Panc1 (cell line): ENCODE measurements around the gene CHST10. TPM values are rescaled to one million over a fixed set of nuclear protein-coding genes. Genes with fewer than 3 reads are reported as not detected.

Source experiments
- ATAC-seq: fragments of 200-7000 bp; cut with Tn5 transposase; 2 replicates; pipeline ENCODE4 v1.9.1; 2020; ENCODE audit warnings: mild to moderate bottlenecking, moderate library complexity
- BruUV-seq: library from RNA; stranded (reverse); fragments of 400-500 nt; replicated peaks from 2 replicates; lab custom pipeline; 2021; lab: Mats Ljungman, UMichigan
- CTCF ChIA-PET: fragments of 300-600 bp; sonication (Branson Sonifier 250); formaldehyde crosslinking; loops from one replicate; lab custom pipeline; 2022; ENCODE audit warnings: antibody characterized with exemption; lab: Charles Lee
- POLR2A ChIA-PET: fragments of 300-600 bp; sonication (Branson Sonifier 250); formaldehyde crosslinking; loops from one replicate; lab custom pipeline; 2022; ENCODE audit warnings: antibody characterized with exemption; lab: Charles Lee
- DNase-seq: peaks from one replicate; pipeline ENCODE4 v3.0.0-alpha.2; 2010; ENCODE audit warnings: low read depth, low spot score
- H3K27ac ChIP-seq: 2 replicates; pipeline ENCODE4 v1.5.1; 2011; ENCODE audit warnings: mild to moderate bottlenecking, low read length, inconsistent platforms
- H3K27me3 ChIP-seq: fragments of 200-500 bp; sonication (Bioruptor generic); 2 replicates; pipeline ENCODE4 v1.6.0; 2014; ENCODE audit warnings: low read length, inconsistent platforms; ENCODE audit not compliant: control insufficient read depth, insufficient read depth
- H3K36me3 ChIP-seq: fragments of 200-500 bp; sonication (Bioruptor generic); 2 replicates; pipeline ENCODE4 v1.5.1; 2014; ENCODE audit warnings: inconsistent platforms, mild to moderate bottlenecking, low read length, moderate library complexity; ENCODE audit not compliant: control insufficient read depth, insufficient read depth
- H3K4me1 ChIP-seq: 2 replicates; pipeline ENCODE4 v1.5.1; 2011; ENCODE audit warnings: inconsistent platforms, mild to moderate bottlenecking, low read length, moderate library complexity; ENCODE audit not compliant: control insufficient read depth, insufficient read depth
- H3K4me3 ChIP-seq, 2 experiments: 2 replicates each; pipeline ENCODE4 v1.5.1; 2011 to 2012; ENCODE audit warnings: low read depth in 2 of 2, low read length in 2 of 2, mild to moderate bottlenecking in 2 of 2, inconsistent platforms in 1 of 2, moderate library complexity in 1 of 2
- H3K9me3 ChIP-seq: fragments of 200-500 bp; sonication (Bioruptor generic); 2 replicates; pipeline ENCODE4 v1.5.1; 2014; ENCODE audit warnings: low read depth, mild to moderate bottlenecking, inconsistent platforms, low read length, moderate library complexity; ENCODE audit not compliant: control insufficient read depth, insufficient read depth
- POLR2AphosphoS5 ChIP-seq: IDR thresholded peaks from 2 replicates; pipeline ENCODE4 v1.6.1; 2012; ENCODE audit warnings: mild to moderate bottlenecking, low read depth, low read length, moderate library complexity
- SIN3A ChIP-seq: IDR thresholded peaks from 2 replicates; pipeline ENCODE4 v1.6.1; 2012; ENCODE audit warnings: low read depth, mild to moderate bottlenecking, low read length, moderate library complexity, borderline replicate concordance; ENCODE audit not compliant: insufficient read depth
- TCF7L2 ChIP-seq: IDR thresholded peaks from 2 replicates; pipeline ENCODE4 v1.6.1; 2011; ENCODE audit warnings: mild to moderate bottlenecking, low read depth, low read length, inconsistent platforms
- in situ Hi-C: cut with HindIII; loops from 2 replicates; pipeline ENCODE4 v1.10.0; 2016; ENCODE audit warnings: low sequenced_read_pairs, low pct_unique_long_range_greater_than_20kb
- intact Hi-C: fragments of 100-400 bp; cut with micrococcal nuclease; formaldehyde crosslinking; loops from one replicate; pipeline ENCODE4 v1.10.0; 2022; ENCODE audit not compliant: unreplicated experiment
- total RNA-seq: library from RNA; stranded (reverse); gene quantifications from one replicate; pipeline ENCODE4 v1.2.1, GENCODE V29; 2021; ENCODE audit not compliant: unreplicated experiment
- TF ChIP-seq, protein P1 (sequence below): fragments of 450-650 bp; IDR thresholded peaks from 2 replicates; pipeline ENCODE4 v1.5.1; 2017; ENCODE audit warnings: mild to moderate bottlenecking
- TF ChIP-seq, protein P2 (sequence below), 2 experiments: IDR thresholded peaks; 2 replicates each; pipeline ENCODE4 v1.6.1; 2011 to 2012; ENCODE audit warnings: low read depth in 2 of 2, control low read depth in 1 of 2, low read length in 1 of 2, mild to moderate bottlenecking in 1 of 2, moderate library complexity in 1 of 2; ENCODE audit not compliant: insufficient read depth in 1 of 2

The CHST10 gene
- total RNA-seq, 1 experiment from 2014 or later = 22.0 TPM

- in situ Hi-C loops = no loop called here
- ATAC-seq (no peak), DNase-seq (no peak)
- Histone ChIP-seq H3K36me3 (no peaks in the 10 kb centered on the region; the same call in 1 of the 2 replicates), H3K27ac (no peak overlapping the region), H3K4me1 (no peaks in the 10 kb centered on the region), H3K9me3 (no peaks in the 10 kb centered on the region), H3K4me3 (no peak overlapping the region), H3K27me3 (no peaks in the 10 kb centered on the region)
- TF ChIP-seq TCF7L2 (no peak), SIN3A (no peak), POLR2AphosphoS5 (no peak)
- TF ChIP-seq, protein P1, sequence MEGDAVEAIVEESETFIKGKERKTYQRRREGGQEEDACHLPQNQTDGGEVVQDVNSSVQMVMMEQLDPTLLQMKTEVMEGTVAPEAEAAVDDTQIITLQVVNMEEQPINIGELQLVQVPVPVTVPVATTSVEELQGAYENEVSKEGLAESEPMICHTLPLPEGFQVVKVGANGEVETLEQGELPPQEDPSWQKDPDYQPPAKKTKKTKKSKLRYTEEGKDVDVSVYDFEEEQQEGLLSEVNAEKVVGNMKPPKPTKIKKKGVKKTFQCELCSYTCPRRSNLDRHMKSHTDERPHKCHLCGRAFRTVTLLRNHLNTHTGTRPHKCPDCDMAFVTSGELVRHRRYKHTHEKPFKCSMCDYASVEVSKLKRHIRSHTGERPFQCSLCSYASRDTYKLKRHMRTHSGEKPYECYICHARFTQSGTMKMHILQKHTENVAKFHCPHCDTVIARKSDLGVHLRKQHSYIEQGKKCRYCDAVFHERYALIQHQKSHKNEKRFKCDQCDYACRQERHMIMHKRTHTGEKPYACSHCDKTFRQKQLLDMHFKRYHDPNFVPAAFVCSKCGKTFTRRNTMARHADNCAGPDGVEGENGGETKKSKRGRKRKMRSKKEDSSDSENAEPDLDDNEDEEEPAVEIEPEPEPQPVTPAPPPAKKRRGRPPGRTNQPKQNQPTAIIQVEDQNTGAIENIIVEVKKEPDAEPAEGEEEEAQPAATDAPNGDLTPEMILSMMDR = no peak
- TF ChIP-seq, protein P2, sequence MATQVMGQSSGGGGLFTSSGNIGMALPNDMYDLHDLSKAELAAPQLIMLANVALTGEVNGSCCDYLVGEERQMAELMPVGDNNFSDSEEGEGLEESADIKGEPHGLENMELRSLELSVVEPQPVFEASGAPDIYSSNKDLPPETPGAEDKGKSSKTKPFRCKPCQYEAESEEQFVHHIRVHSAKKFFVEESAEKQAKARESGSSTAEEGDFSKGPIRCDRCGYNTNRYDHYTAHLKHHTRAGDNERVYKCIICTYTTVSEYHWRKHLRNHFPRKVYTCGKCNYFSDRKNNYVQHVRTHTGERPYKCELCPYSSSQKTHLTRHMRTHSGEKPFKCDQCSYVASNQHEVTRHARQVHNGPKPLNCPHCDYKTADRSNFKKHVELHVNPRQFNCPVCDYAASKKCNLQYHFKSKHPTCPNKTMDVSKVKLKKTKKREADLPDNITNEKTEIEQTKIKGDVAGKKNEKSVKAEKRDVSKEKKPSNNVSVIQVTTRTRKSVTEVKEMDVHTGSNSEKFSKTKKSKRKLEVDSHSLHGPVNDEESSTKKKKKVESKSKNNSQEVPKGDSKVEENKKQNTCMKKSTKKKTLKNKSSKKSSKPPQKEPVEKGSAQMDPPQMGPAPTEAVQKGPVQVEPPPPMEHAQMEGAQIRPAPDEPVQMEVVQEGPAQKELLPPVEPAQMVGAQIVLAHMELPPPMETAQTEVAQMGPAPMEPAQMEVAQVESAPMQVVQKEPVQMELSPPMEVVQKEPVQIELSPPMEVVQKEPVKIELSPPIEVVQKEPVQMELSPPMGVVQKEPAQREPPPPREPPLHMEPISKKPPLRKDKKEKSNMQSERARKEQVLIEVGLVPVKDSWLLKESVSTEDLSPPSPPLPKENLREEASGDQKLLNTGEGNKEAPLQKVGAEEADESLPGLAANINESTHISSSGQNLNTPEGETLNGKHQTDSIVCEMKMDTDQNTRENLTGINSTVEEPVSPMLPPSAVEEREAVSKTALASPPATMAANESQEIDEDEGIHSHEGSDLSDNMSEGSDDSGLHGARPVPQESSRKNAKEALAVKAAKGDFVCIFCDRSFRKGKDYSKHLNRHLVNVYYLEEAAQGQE (IDR thresholded peaks at IDR 0.05; ENCODE audit: insufficient read depth in 1 of 2, low read depth in 2 of 2, low read length in 1 of 2) = no peak
- intact Hi-C loops = no loop called here
- BruUV-seq = no TSS peak
- ChIA-PET CTCF (no interaction called here), POLR2A (interaction anchor here (0.5 kb wide), 1 partner anchor 41 kb away, joined by 3 read pairs; no protein-coding TSS in a partner anchor)
Measured at GRCh38 chr2:100407073-100407472, 10.4 kb downstream of the CHST10 start.

DNA sequence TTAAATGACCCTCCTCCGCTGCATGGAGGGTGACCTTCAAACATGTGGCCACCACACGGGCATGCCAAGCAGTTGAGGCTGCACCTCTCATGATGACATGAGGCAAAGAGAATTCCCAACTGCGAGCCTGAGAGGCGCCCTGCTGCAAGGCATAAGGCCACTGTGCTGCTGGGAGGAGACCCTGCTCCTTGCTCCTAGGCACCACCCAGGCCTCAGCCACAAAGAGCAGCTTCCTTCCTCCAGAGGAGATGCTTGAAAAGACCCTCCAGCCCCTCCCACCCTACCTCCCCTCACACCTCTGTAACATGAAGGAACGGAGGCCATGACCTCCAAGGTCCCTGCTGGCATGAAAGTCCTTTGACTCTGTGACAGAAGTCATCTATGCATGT lies 11.4 kb downstream of the CHST10 start:
- ATAC-seq = no peak

GRCh38 chr2:100405403-100406119 lies 11.9 kb downstream of the CHST10 start:
- TF ChIP-seq, protein P1 = no peak
- TF ChIP-seq, protein P2 (IDR thresholded peaks at IDR 0.05; ENCODE audit: insufficient read depth in 1 of 2, low read depth in 2 of 2, low read length in 1 of 2) = no peak
- in situ Hi-C loops = no loop called here
- no TSS peak for BruUV-seq
- ChIA-PET POLR2A (no interaction called here), CTCF (no interaction called here)
- no peaks in the 10 kb centered on the region for H3K9me3 ChIP-seq
- intact Hi-C loops = no loop called here
- DNase-seq = no peak
- H3K4me3 ChIP-seq = no peak overlapping the region
- no peak for ATAC-seq
- no peak overlapping the region for H3K27ac ChIP-seq
- no peaks in the 10 kb centered on the region for H3K4me1 ChIP-seq
- H3K27me3 ChIP-seq = no peaks in the 10 kb centered on the region
- no peaks in the 10 kb centered on the region; the same call in none of the 2 replicates for H3K36me3 ChIP-seq

More for the DNA sequence above, 11.4 kb downstream of the CHST10 start:
- intact Hi-C loops = no loop called here
- H3K4me3 ChIP-seq = no peak overlapping the region
- no peaks in the 10 kb centered on the region for H3K4me1 ChIP-seq
- H3K27me3 ChIP-seq = no peaks in the 10 kb centered on the region
- no peak for TF ChIP-seq SIN3A
- POLR2A ChIA-PET = no interaction called here
- no peaks in the 10 kb centered on the region; the same call in none of the 2 replicates for H3K36me3 ChIP-seq
- no TSS peak for BruUV-seq
- CTCF ChIA-PET = no interaction called here
- H3K27ac ChIP-seq = no peak overlapping the region
- H3K9me3 ChIP-seq = no peaks in the 10 kb centered on the region
- in situ Hi-C loops = no loop called here
- no peak for DNase-seq
